Loucy (cell line): ENCODE data around the gene STK25.

ENCODE experiments used
- EZH2phosphoT487 ChIP-seq: fragments of 200-600 bp; IDR thresholded peaks from 2 replicates; pipeline ENCODE4 v1.6.1; 2018; ENCODE audit warnings: antibody characterized with exemption, mild to moderate bottlenecking, moderate library complexity, borderline replicate concordance
- TF ChIP-seq, protein P1 (sequence below): fragments of 200-600 bp; sonication (generic); conservative IDR thresholded peaks from 2 replicates; pipeline ENCODE4 v1.5.1; 2014; ENCODE audit warnings: mild to moderate bottlenecking, antibody characterized with exemption, low read length

- TF ChIP-seq, protein P1, sequence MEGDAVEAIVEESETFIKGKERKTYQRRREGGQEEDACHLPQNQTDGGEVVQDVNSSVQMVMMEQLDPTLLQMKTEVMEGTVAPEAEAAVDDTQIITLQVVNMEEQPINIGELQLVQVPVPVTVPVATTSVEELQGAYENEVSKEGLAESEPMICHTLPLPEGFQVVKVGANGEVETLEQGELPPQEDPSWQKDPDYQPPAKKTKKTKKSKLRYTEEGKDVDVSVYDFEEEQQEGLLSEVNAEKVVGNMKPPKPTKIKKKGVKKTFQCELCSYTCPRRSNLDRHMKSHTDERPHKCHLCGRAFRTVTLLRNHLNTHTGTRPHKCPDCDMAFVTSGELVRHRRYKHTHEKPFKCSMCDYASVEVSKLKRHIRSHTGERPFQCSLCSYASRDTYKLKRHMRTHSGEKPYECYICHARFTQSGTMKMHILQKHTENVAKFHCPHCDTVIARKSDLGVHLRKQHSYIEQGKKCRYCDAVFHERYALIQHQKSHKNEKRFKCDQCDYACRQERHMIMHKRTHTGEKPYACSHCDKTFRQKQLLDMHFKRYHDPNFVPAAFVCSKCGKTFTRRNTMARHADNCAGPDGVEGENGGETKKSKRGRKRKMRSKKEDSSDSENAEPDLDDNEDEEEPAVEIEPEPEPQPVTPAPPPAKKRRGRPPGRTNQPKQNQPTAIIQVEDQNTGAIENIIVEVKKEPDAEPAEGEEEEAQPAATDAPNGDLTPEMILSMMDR, result no peak
- TF ChIP-seq EZH2phosphoT487, result no peak
Observed at GRCh38 chr2:241540771-241541561, 32.6 kb upstream of the STK25 start.
